ENCODE data around the gene ENOSF1.

Gene ENOSF1

DNA sequence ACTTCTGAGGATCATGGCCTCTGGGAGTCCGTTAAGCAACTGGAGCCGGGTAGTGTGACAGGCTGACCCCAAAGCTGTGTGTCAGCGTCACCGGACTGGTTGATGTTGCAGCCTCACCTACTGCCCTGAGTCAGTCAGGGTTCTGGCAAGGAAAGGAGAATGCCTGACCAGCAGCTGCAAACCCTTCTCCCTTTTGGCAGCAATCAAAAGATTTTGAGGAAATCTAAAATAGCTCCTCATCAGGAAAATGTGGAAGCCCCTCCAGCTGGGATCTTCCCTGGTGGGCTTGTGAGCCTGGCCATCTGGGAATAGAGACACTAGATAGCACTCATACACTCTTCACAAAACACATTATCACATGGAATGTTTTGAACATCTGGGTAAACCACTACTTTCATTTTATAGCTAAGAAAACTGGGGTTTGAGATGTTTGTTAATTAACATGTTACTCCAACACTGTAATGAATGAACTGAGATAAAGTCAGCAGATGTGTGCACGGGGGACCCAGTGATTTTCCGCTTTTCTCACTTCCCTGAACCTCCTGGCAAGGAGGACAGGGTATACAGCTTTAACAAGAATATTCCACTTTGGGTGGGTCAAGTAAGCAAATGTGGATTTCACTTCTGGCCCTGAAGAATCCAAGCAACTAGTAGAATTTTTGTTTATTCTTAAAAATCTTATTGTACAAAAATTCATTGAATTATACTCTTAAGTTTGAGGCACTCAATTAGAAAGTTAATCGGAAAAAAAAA lies 91.0 kb downstream of the ENOSF1 start:
- H3K4me1 ChIP-seq (ENCODE audit: insufficient read depth, insufficient read length), result no peaks in the 10 kb centered on the region
- TF ChIP-seq ZNF274 (IDR thresholded peaks at IDR 0.05; ENCODE audit: low read depth, low read length) (no peak), YY1 (IDR thresholded peaks at IDR 0.05; ENCODE audit: insufficient read depth, insufficient read length) (no peak), SUZ12 (IDR thresholded peaks at IDR 0.05; ENCODE audit: extremely low read depth, insufficient read depth, insufficient read length) (no peak)
- H3K36me3 ChIP-seq (ENCODE audit: insufficient read depth, insufficient read length, low read length), result no peaks in the 10 kb centered on the region
- H3K9ac ChIP-seq (ENCODE audit: insufficient read length, low read depth), result no peak overlapping the region
- DNase-seq (ENCODE audit: low read depth, low spot score), result no peak
- no peak overlapping the region for H3K4me3 ChIP-seq (ENCODE audit: insufficient read length, low read depth)
- no peaks in the 10 kb centered on the region for H3K27me3 ChIP-seq (ENCODE audit: insufficient read depth, insufficient read length)
- H3K9me3 ChIP-seq (ENCODE audit: insufficient read depth, low read length), result no peaks in the 10 kb centered on the region
